ENCODE data around the gene GLIS1.

- TF ChIP-seq EZH2 (IDR thresholded peaks at IDR 0.05) = no peak
- TF ChIP-seq POLR2AphosphoS5 (IDR thresholded peaks at IDR 0.05; ENCODE audit: borderline replicate concordance, low read depth, low read length) = no peak
- TF ChIP-seq FOXP2 (optimal IDR thresholded peaks at IDR 0.05; ENCODE audit: control extremely low read depth, extremely low read length, insufficient read depth) = no peak
These were observed 42.7 kb upstream of the GLIS1 start for GRCh38 chr1:53781654-53782053.

Data from SK-N-MC (cell line).